HepG2 (cell line): ENCODE measurements around the gene TEX51.

Experiments
- NCOR1 ChIP-seq: fragments of 200-600 bp; sonication (generic); IDR thresholded peaks from 2 replicates; pipeline ENCODE4 v1.7.0; 2017; ENCODE audit warnings: antibody characterized with exemption, low read length, borderline replicate concordance
- NR2F6 ChIP-seq, 2 experiments: IDR thresholded peaks; 2 replicates each; pipeline ENCODE4 v1.6.1; 2016; ENCODE audit warnings: antibody characterized with exemption in 1 of 2, mild to moderate bottlenecking in 1 of 2
- PHF20 ChIP-seq: sonication (generic); formaldehyde crosslinking; IDR thresholded peaks from 2 replicates; pipeline ENCODE4 v1.5.0; 2020; ENCODE audit warnings: mild to moderate bottlenecking, missing genetic modification reagents
- PRDM15 ChIP-seq: sonication (generic); formaldehyde crosslinking; IDR thresholded peaks from 2 replicates; pipeline ENCODE4 v1.4.0; 2020; ENCODE audit warnings: missing genetic modification reagents
- ZNF160 ChIP-seq: sonication (generic); formaldehyde crosslinking; IDR thresholded peaks from 2 replicates; pipeline ENCODE4 v1.8.0; 2022; ENCODE audit warnings: mild to moderate bottlenecking, inconsistent platforms, missing genetic modification reagents
- ZNF772 ChIP-seq: sonication (generic); formaldehyde crosslinking; IDR thresholded peaks from 2 replicates; pipeline ENCODE4 v1.5.0; 2020; ENCODE audit warnings: mild to moderate bottlenecking, missing genetic modification reagents

GRCh38 chr2:126900646-126901319, 2.1 kb downstream of the TEX51 start:
- TF ChIP-seq ZNF772 (no peak), PHF20 (CRISPR knock-in tag) (no peak), ZNF160 (no peak), PRDM15 (CRISPR knock-in tag) (no peak), NR2F6 (IDR thresholded peaks at IDR 0.05) (no peak), NR2F6 (CRISPR knock-in tag; IDR thresholded peaks at IDR 0.05) (no peak), NCOR1 (no peak)
